Measurements from ENCODE around the gene MEGF11.

GRCh38 chr15:65937476-65937875 lies 316.1 kb downstream of the MEGF11 start:
- TF ChIP-seq, protein P1, sequence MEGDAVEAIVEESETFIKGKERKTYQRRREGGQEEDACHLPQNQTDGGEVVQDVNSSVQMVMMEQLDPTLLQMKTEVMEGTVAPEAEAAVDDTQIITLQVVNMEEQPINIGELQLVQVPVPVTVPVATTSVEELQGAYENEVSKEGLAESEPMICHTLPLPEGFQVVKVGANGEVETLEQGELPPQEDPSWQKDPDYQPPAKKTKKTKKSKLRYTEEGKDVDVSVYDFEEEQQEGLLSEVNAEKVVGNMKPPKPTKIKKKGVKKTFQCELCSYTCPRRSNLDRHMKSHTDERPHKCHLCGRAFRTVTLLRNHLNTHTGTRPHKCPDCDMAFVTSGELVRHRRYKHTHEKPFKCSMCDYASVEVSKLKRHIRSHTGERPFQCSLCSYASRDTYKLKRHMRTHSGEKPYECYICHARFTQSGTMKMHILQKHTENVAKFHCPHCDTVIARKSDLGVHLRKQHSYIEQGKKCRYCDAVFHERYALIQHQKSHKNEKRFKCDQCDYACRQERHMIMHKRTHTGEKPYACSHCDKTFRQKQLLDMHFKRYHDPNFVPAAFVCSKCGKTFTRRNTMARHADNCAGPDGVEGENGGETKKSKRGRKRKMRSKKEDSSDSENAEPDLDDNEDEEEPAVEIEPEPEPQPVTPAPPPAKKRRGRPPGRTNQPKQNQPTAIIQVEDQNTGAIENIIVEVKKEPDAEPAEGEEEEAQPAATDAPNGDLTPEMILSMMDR (IDR thresholded peaks at IDR 0.05 in 8 of 11, conservative IDR thresholded peaks at IDR 0.05 in 3 of 11) = no peak
- TF ChIP-seq POLR2AphosphoS5 (IDR thresholded peaks at IDR 0.05) = no peak
- no peak for TF ChIP-seq POLR2A (IDR thresholded peaks at IDR 0.05)
